HEK293 (cell line): ENCODE results near the gene HDAC8.
"Not testable (repeated sequence)": the region's sequence is repeated elsewhere in the genome, so short reads cannot be mapped to it uniquely, and the experiment has no call there.

Experiments used
- CTCF ChIA-PET: fragments of 350-600 bp; formaldehyde crosslinking; extraction: SDS; loops from one replicate; lab custom pipeline; 2021; ENCODE audit warnings: antibody characterized with exemption; lab: Yijun Ruan, JAX
- POLR2A ChIA-PET: fragments of 300-600 bp; formaldehyde crosslinking; extraction: SDS; loops from one replicate; lab custom pipeline; 2020; ENCODE audit warnings: antibody characterized with exemption, inconsistent platforms; lab: Yijun Ruan, JAX
- H3K27ac ChIP-seq: fragments of 200-500 bp; sonication (Bioruptor generic); 2 replicates; pipeline ENCODE4 v1.5.1; 2014; ENCODE audit warnings: low read depth, low read length, control low read depth, inconsistent platforms; ENCODE audit errors: extremely low read depth
- H3K36me3 ChIP-seq, 2 experiments: fragments of 200-500 bp in 1 of 2; sonication (Bioruptor generic) in 1 of 2; 1 replicate in 1 of 2; 2 replicates in 1 of 2; pipeline ENCODE4 v1.5.1; 2014 to 2017; ENCODE audit warnings: inconsistent platforms in 2 of 2, low read length in 2 of 2; ENCODE audit not compliant: control insufficient read depth in 2 of 2, insufficient read depth in 1 of 2
- H3K4me1 ChIP-seq: fragments of 200-500 bp; sonication (Bioruptor generic); 2 replicates; pipeline ENCODE4 v1.5.1; 2014; ENCODE audit warnings: mild to moderate bottlenecking, low read length, inconsistent platforms; ENCODE audit not compliant: control insufficient read depth, insufficient read depth
- H3K4me3 ChIP-seq: 2 replicates; pipeline ENCODE4 v1.5.1; 2011; ENCODE audit warnings: low read depth, mild to moderate bottlenecking, control low read depth, low read length, moderate library complexity
- H3K9me3 ChIP-seq: fragments of 200-500 bp; sonication (Bioruptor generic); 2 replicates; pipeline ENCODE4 v1.5.1; 2014; ENCODE audit warnings: low read depth, low read length, inconsistent platforms; ENCODE audit not compliant: control insufficient read depth, insufficient read depth
- AEBP2 ChIP-seq: fragments of 450-650 bp; formaldehyde crosslinking; IDR thresholded peaks from 2 replicates; pipeline ENCODE4 v1.5.1; 2016; ENCODE audit warnings: missing biosample characterization, missing genetic modification characterization, borderline replicate concordance
- BCL6B ChIP-seq: fragments of 450-650 bp; formaldehyde crosslinking; IDR thresholded peaks from 2 replicates; pipeline ENCODE4 v1.5.1; 2017; ENCODE audit warnings: missing biosample characterization, missing genetic modification characterization
- GLI2 ChIP-seq: fragments of 450-650 bp; formaldehyde crosslinking; IDR thresholded peaks from 2 replicates; pipeline ENCODE4; 2017; ENCODE audit warnings: missing biosample characterization, missing genetic modification characterization, low read depth, borderline replicate concordance
- GLI4 ChIP-seq: fragments of 450-650 bp; formaldehyde crosslinking; IDR thresholded peaks from 2 replicates; pipeline ENCODE4 v1.5.1; 2016; ENCODE audit warnings: missing biosample characterization, missing genetic modification characterization
- HOXA7 ChIP-seq: sonication (generic); formaldehyde crosslinking; IDR thresholded peaks from 2 replicates; pipeline ENCODE4 v1.8.1; 2022; ENCODE audit warnings: missing genetic modification reagents, borderline replicate concordance
- ZBTB17 ChIP-seq: fragments of 450-650 bp; formaldehyde crosslinking; IDR thresholded peaks from 2 replicates; pipeline ENCODE4 v1.5.1; 2016; ENCODE audit warnings: missing biosample characterization, missing genetic modification characterization
- ZNF146 ChIP-seq: fragments of 450-650 bp; formaldehyde crosslinking; IDR thresholded peaks from 2 replicates; pipeline ENCODE4 v1.5.1; 2016; ENCODE audit warnings: missing biosample characterization, missing genetic modification characterization
- ZNF16 ChIP-seq: fragments of 450-650 bp; formaldehyde crosslinking; IDR thresholded peaks from 2 replicates; pipeline ENCODE4 v1.5.1; 2016; ENCODE audit warnings: low read depth, missing biosample characterization, missing genetic modification characterization
- ZNF266 ChIP-seq: fragments of 450-650 bp; formaldehyde crosslinking; IDR thresholded peaks from 2 replicates; pipeline ENCODE4 v1.5.1; 2016; ENCODE audit warnings: missing biosample characterization, missing genetic modification characterization, low read depth
- ZNF280D ChIP-seq: fragments of 450-650 bp; formaldehyde crosslinking; IDR thresholded peaks from 2 replicates; pipeline ENCODE4 v1.5.1; 2016; ENCODE audit warnings: missing biosample characterization, missing genetic modification characterization
- ZNF510 ChIP-seq: fragments of 450-650 bp; formaldehyde crosslinking; IDR thresholded peaks from 2 replicates; pipeline ENCODE4 v1.5.1; 2018; ENCODE audit warnings: mild to moderate bottlenecking, missing genetic modification characterization, missing biosample characterization; ENCODE audit not compliant: insufficient replicate concordance
- ZNF521 ChIP-seq: fragments of 450-650 bp; formaldehyde crosslinking; IDR thresholded peaks from 2 replicates; pipeline ENCODE4 v1.5.1; 2017; ENCODE audit warnings: missing biosample characterization, mild to moderate bottlenecking, missing genetic modification characterization
- ZNF530 ChIP-seq: fragments of 450-650 bp; formaldehyde crosslinking; IDR thresholded peaks from 2 replicates; pipeline ENCODE4 v1.5.1; 2016; ENCODE audit warnings: low read depth, missing biosample characterization, missing genetic modification characterization
- ZNF580 ChIP-seq: fragments of 450-650 bp; formaldehyde crosslinking; IDR thresholded peaks from 2 replicates; pipeline ENCODE4 v1.5.1; 2016; ENCODE audit warnings: missing biosample characterization, missing genetic modification characterization
- ZNF600 ChIP-seq: fragments of 450-650 bp; formaldehyde crosslinking; IDR thresholded peaks from 2 replicates; pipeline ENCODE4 v1.5.1; 2016; ENCODE audit warnings: missing biosample characterization, missing genetic modification characterization
- ZNF777 ChIP-seq: fragments of 450-650 bp; formaldehyde crosslinking; IDR thresholded peaks from 2 replicates; pipeline ENCODE4 v1.5.1; 2017; ENCODE audit warnings: missing biosample characterization, missing genetic modification characterization, borderline replicate concordance

HDAC8 gene

GRCh38 chrX:72492499-72492898 lies 80.1 kb downstream of the HDAC8 start:
- CTCF ChIA-PET, result no interaction called here
- Histone ChIP-seq H3K36me3 (peaks cover 1 to 14% of the 10 kb centered on the region in 2 experiments; a peak in 1 of 3 replicates), H3K4me1 (no peaks in the 10 kb centered on the region), H3K27ac (no peak overlapping the region), H3K4me3 (no peak overlapping the region), H3K9me3 (no peaks in the 10 kb centered on the region; the same call in none of the 2 replicates)
- TF ChIP-seq ZNF266 (tag by site-specific recombination), result no peak
- TF ChIP-seq ZNF777 (tag by site-specific recombination), result no peak
- TF ChIP-seq ZNF521 (tag by site-specific recombination), result no peak
- TF ChIP-seq GLI2 (tag by site-specific recombination), result no peak
- POLR2A ChIA-PET, result no interaction called here

DNA sequence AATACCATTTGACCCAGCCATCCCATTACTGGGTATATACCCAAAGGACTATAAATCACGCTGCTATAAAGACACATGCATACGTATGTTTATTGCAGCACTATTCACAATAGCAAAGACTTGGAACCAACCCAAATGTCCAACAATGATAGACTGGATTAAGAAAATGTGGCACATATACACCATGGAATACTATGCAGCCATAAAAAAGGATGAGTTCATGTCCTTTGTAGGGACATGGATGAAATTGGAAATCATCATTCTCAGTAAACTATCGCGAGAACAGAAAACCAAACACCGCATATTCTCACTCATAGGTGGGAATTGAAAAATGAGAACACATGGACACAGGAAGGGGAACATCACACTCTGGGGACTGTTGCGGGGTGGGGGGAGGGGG lies 82.4 kb downstream of the HDAC8 start:
- CTCF ChIA-PET, H3K4me1 ChIP-seq, POLR2A ChIA-PET, H3K9me3 ChIP-seq, H3K4me3 ChIP-seq, H3K27ac ChIP-seq: not testable (repeated sequence)
- TF ChIP-seq ZNF146, result peak; percentile 94
- TF ChIP-seq ZNF580 (tag by site-specific recombination), result 0 out of 2 replicates have a peak, but pooled peaks have one; percentile 17
- TF ChIP-seq ZNF280D (tag by site-specific recombination), result peak; percentile 86; the same call in 1 of the 2 replicates
- peaks cover 7 to 21% of the 10 kb centered on the region in 2 experiments for H3K36me3 ChIP-seq

GRCh38 chrX:72487661-72488060 lies 85.0 kb downstream of the HDAC8 start:
- ChIA-PET POLR2A (interaction anchor here (0.7 kb wide), 1 partner anchor 12 kb away, joined by 5 read pairs; no protein-coding TSS in a partner anchor), CTCF (no interaction called here)
- Histone ChIP-seq H3K36me3 (peaks cover 13 to 20% of the 10 kb centered on the region in 2 experiments), H3K27ac (no peak overlapping the region), H3K4me3 (no peak overlapping the region), H3K9me3 (no peaks in the 10 kb centered on the region; the same call in none of the 2 replicates), H3K4me1 (no peaks in the 10 kb centered on the region)
- TF ChIP-seq ZNF600 (tag by site-specific recombination) (no peak), ZBTB17 (tag by site-specific recombination) (no peak), BCL6B (no peak), HOXA7 (no peak), GLI4 (no peak), AEBP2 (tag by site-specific recombination) (no peak), ZNF530 (no peak), ZNF510 (tag by site-specific recombination) (no peak), ZNF16 (tag by site-specific recombination) (no peak)
